Heart left ventricle (tissue), 13 donors: Measurements from ENCODE around the gene CABLES2.

Experiments used
- CTCF ChIP-seq, 12 donors: fragments of 200-600 bp; sonication (generic) in 4 of 12; IDR thresholded peaks; one replicate each; pipeline versions ENCODE4 v1.5.0 to v1.8.0; 2018 to 2022; ENCODE audit warnings: antibody characterized with exemption in 12 of 12, mild to moderate bottlenecking in 5 of 12
- POLR2A ChIP-seq, 2 donors: fragments of 450-650 bp; IDR thresholded peaks; one replicate each; pipeline ENCODE4 v1.6.1; 2017; ENCODE audit warnings: antibody characterized with exemption in 2 of 2, mild to moderate bottlenecking in 2 of 2, moderate library complexity in 2 of 2
- donor health status: ischemic (EF 13 %, LVEDD 7.1; RV severe dilation, severe dysfunction).
- donor health status: DM: no; HTN: yes; CAD: no.
- donor health status: DM: no; HTN: no; CAD: no.
- donor health status: ischemic (EF 25% LVEDD 6.9; RV normal size, moderate dysfunction).
- donor health status: ischemic (EF 25% LVEDD 5.7; RV mildly dilated, moderate dysfunction).
- donor health status: ischemic (EF 35%, LVEDD 5.7; RV mildly dilated, moderate dysfunction).
- donor health status: nonischemic (EF 11% LVEDD 7.7; RV severe dilation, severe dysfunction).
- donor health status: DM: yes; HTN: yes; CAD: no.
- donor health status: PGD.
- donor health status: ischemic (EF 29% LVEDD 5.4; RV normal size, mild dysfunction).
- donor health status: nonischemic (EF 23%, LVEDD 6.1; RV moderate dilation, normal function).

- no peak for TF ChIP-seq CTCF (IDR thresholded peaks at IDR 0.05)
- no peak for TF ChIP-seq POLR2A (IDR thresholded peaks at IDR 0.05)
Measured at GRCh38 chr20:62354031-62354808, 52.9 kb downstream of the CABLES2 start.
